ENCODE measurements around the gene OSGIN1. TPM values are rescaled to one million over a fixed set of nuclear protein-coding genes. Genes with fewer than 3 reads are reported as not detected.
A peak's percentile ranks its signal among the peaks of the same experiment; 100 is the strongest.

The OSGIN1 gene
- total RNA-seq, 1 experiment from 2014 or later = 3.7 TPM

DNA sequence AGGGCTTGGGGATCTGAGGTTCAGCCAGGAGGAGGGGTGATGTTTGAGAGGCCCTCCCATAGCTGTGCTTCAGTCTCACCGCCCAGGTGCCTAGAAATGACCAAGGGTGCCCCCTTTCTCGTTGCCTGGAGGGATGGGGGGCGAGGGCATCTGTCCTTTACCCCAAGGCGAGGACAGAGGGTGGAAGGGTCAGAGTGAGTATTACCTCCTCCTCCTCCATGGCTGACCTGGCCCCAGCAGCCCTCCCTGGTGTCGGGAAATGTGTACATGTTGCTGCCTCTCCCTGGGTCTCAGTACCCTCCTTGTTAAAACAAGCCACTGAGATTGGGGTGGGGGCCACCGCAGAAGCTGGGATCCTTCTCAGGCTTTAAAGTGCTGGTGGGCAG is 17.4 kb downstream of the OSGIN1 start:
- TF ChIP-seq, protein P1, sequence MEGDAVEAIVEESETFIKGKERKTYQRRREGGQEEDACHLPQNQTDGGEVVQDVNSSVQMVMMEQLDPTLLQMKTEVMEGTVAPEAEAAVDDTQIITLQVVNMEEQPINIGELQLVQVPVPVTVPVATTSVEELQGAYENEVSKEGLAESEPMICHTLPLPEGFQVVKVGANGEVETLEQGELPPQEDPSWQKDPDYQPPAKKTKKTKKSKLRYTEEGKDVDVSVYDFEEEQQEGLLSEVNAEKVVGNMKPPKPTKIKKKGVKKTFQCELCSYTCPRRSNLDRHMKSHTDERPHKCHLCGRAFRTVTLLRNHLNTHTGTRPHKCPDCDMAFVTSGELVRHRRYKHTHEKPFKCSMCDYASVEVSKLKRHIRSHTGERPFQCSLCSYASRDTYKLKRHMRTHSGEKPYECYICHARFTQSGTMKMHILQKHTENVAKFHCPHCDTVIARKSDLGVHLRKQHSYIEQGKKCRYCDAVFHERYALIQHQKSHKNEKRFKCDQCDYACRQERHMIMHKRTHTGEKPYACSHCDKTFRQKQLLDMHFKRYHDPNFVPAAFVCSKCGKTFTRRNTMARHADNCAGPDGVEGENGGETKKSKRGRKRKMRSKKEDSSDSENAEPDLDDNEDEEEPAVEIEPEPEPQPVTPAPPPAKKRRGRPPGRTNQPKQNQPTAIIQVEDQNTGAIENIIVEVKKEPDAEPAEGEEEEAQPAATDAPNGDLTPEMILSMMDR (IDR thresholded peaks at IDR 0.05; ENCODE audit: unreplicated experiment) = no peak
- no TSS peak for BruUV-seq (replicated peaks)
- H3K36me3 Mint-ChIP-seq (ENCODE audit: insufficient read depth, unreplicated experiment) = peaks cover 7% of the 10 kb centered on the region
- ChIA-PET CTCF (interaction anchor here (0.6 to 3.3 kb wide), 10 partner anchors 12 to 302 kb away, joined by 3 to 18 read pairs (median 6); partner anchors contain the start of genes OSGIN1 and SLC38A8), POLR2A (interaction anchor here (1.4 kb wide), 1 partner anchor 13 kb away, joined by 4 read pairs; no protein-coding TSS in a partner anchor)
- no peak overlapping the region for H3K4me3 Mint-ChIP-seq (ENCODE audit: unreplicated experiment)
- peaks cover 23% of the 10 kb centered on the region for H3K27me3 Mint-ChIP-seq (ENCODE audit: insufficient read depth, unreplicated experiment)
- H3K4me1 Mint-ChIP-seq (ENCODE audit: insufficient read depth, unreplicated experiment) = peaks cover 6% of the 10 kb centered on the region
- intact Hi-C loops (cut with micrococcal nuclease) = no loop called here
- DNase-seq (ENCODE audit: unreplicated experiment) = no peak
- H3K9me3 Mint-ChIP-seq (ENCODE audit: unreplicated experiment) = no peaks in the 10 kb centered on the region
- no peak overlapping the region for H3K27ac Mint-ChIP-seq (ENCODE audit: low read depth, unreplicated experiment)

DNA sequence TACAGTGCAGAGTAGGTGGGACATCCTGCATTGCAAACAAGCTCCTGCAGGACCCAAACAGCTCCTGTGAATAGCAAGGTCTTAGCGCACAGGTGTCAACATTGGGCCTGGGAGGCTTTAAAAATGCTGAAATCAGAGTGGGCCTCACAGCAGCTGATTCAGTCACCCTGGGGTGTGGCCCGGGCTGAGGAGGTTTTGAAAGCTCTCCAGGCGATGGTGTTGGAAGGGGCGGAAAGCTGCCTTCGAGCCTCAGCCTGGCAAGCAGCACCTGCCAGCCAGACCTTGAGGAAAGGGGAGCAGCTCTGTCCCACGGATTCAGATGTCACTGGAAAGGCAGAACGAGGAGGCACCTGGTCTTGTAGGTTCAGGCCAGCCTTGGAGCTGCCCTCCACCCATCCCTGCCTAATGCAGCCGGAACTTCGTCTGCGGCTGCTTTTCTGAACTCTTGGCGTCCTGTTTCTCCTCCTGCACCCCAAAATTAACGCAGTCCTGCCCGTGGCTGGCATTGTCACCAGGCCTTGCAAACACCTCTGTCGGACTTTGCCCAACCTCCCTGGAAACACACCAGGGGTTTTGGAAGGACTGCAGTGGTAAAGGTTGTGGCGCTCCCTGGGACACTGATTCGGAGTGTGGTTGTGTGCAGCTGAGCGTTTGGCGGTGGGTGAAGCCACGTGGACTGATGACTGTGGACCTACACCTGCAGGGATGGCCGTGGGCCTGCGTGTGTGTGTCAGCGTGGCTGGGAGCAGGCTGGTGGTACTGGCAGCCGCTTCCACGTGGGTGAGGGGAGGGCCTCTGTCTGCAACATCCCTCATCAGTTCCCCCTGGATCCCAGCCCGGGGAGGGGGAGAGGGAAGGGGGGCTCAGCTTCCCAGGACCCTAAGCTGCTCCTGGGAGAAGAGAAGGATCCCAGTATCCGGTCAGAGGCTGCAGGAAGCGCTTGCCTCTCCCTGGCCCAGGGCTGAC is 18.4 kb downstream of the OSGIN1 start:
- TF ChIP-seq, protein P1 (IDR thresholded peaks at IDR 0.05; ENCODE audit: unreplicated experiment) = no peak
- POLR2A ChIA-PET = interaction anchor here (0.6 to 1.4 kb wide), 3 partner anchors 12 to 204 kb away, joined by 3 to 4 read pairs (median 3); no protein-coding TSS in a partner anchor
- CTCF ChIA-PET = interaction anchor here (0.6 to 3.3 kb wide), 11 partner anchors 9 to 215 kb away, joined by 3 to 18 read pairs (median 4); partner anchors contain the start of genes OSGIN1, SLC38A8 and TAF1C

DNA sequence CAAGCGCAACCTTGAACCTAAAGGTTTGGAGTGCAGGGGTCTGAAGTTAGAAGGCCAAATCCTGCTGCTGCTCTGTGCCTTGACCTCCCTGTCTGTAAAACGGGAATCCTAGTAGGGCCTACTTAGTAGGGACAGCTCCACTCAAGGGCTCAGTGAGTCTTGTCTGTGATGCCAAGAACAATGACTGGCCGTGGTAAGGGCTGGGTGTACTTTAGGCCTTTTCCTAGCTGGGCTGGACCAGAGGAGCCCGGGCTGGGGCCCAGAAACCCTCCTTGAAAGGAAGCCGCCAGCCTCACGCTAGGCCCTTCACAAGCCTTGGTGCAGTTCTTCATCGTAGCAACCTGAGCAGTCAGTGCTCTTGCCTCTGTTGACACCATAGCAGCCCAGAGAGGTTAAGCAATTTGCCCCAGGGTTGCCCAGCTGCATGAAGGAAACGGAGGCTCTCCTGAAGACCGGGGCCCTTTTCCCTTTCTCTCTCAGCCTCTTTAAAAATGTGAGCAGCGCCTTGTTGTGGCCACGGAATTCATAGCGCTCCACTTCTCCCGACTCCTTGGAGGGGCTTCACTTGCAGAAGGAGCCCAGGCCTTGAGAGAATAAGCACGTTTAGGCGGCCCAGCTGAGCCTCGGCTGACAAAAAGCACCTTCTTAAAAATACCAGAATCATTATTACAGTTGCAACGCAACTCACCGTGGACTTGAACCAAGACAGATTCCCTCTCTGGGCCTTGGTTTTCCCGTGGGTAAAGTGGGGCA is 19.4 kb downstream of the OSGIN1 start:
- no peak overlapping the region for H3K27ac Mint-ChIP-seq (ENCODE audit: low read depth, unreplicated experiment)
- POLR2A ChIA-PET = no interaction called here
- H3K9me3 Mint-ChIP-seq (ENCODE audit: unreplicated experiment) = no peaks in the 10 kb centered on the region
- no TSS peak for BruUV-seq (replicated peaks)
- TF ChIP-seq, protein P1 (IDR thresholded peaks at IDR 0.05; ENCODE audit: unreplicated experiment) = no peak
- H3K27me3 Mint-ChIP-seq (ENCODE audit: insufficient read depth, unreplicated experiment) = peaks cover 23% of the 10 kb centered on the region
- peaks cover 7% of the 10 kb centered on the region for H3K36me3 Mint-ChIP-seq (ENCODE audit: insufficient read depth, unreplicated experiment)
- intact Hi-C loops (cut with micrococcal nuclease) = no loop called here
- H3K4me1 Mint-ChIP-seq (ENCODE audit: insufficient read depth, unreplicated experiment) = peaks cover 6% of the 10 kb centered on the region
- no peak overlapping the region for H3K4me3 Mint-ChIP-seq (ENCODE audit: unreplicated experiment)
- CTCF ChIA-PET = interaction anchor here (0.6 to 3.3 kb wide), 6 partner anchors 8 to 74 kb away, joined by 3 to 12 read pairs (median 4); partner anchors contain the start of gene SLC38A8
- DNase-seq (ENCODE audit: unreplicated experiment) = no peak

More for the DNA sequence above, 18.4 kb downstream of the OSGIN1 start:
- Mint-ChIP-seq H3K36me3 (ENCODE audit: insufficient read depth, unreplicated experiment) (peaks cover 7% of the 10 kb centered on the region), H3K4me1 (ENCODE audit: insufficient read depth, unreplicated experiment) (peaks cover 6% of the 10 kb centered on the region), H3K9me3 (ENCODE audit: unreplicated experiment) (no peaks in the 10 kb centered on the region), H3K4me3 (ENCODE audit: unreplicated experiment) (no peak overlapping the region), H3K27ac (ENCODE audit: low read depth, unreplicated experiment) (no peak overlapping the region), H3K27me3 (ENCODE audit: insufficient read depth, unreplicated experiment) (peaks cover 23% of the 10 kb centered on the region)
- peak; percentile 3 for DNase-seq (ENCODE audit: unreplicated experiment)
- no TSS peak for BruUV-seq (replicated peaks)
- intact Hi-C loops (cut with micrococcal nuclease) = no loop called here
